Chondrocyte (in vitro differentiated cells): Measurements from ENCODE around the gene HDAC4. TPM values are rescaled to one million over a fixed set of nuclear protein-coding genes. Genes with fewer than 3 reads are reported as not detected.
A peak's percentile ranks its signal among the peaks of the same experiment; 100 is the strongest.

Source experiments
- DNase-seq: peaks from one replicate; pipeline ENCODE4 v3.0.0; 2021; ENCODE audit warnings: mixed read lengths, low spot score
- H3K27ac Mint-ChIP-seq: one replicate; pipeline ENCODE4 v1.8.0; 2021; ENCODE audit warnings: mild to moderate bottlenecking, moderate library complexity, mixed read lengths; ENCODE audit not compliant: unreplicated experiment
- H3K27me3 Mint-ChIP-seq: 2 replicates; pipeline ENCODE4 v1.8.0; 2021; ENCODE audit warnings: low read depth, mixed read lengths
- H3K36me3 Mint-ChIP-seq: 2 replicates; pipeline ENCODE4 v1.8.0; 2021; ENCODE audit warnings: low read depth, mixed read lengths
- H3K4me1 Mint-ChIP-seq: 2 replicates; pipeline ENCODE4 v1.8.0; 2021; ENCODE audit warnings: low read depth, mild to moderate bottlenecking, mixed read lengths
- H3K4me3 Mint-ChIP-seq: one replicate; pipeline ENCODE4 v1.8.0; 2021; ENCODE audit warnings: mild to moderate bottlenecking, moderate library complexity, mixed read lengths; ENCODE audit not compliant: unreplicated experiment
- H3K9me3 Mint-ChIP-seq: 2 replicates; pipeline ENCODE4 v1.8.0; 2021; ENCODE audit warnings: low read depth, mixed read lengths
- total RNA-seq: library from RNA; stranded (reverse); gene quantifications from 3 replicates; pipeline ENCODE4 v1.2.1, GENCODE V29; 2021
- TF ChIP-seq, protein P1 (sequence below): fragments of 200-600 bp; sonication (generic); IDR thresholded peaks from 2 replicates; pipeline ENCODE4 v1.5.0; 2021; ENCODE audit warnings: antibody characterized with exemption, mild to moderate bottlenecking, moderate library complexity

The HDAC4 gene
- total RNA-seq, 1 donor from 2014 or later = 22.3 TPM

DNA sequence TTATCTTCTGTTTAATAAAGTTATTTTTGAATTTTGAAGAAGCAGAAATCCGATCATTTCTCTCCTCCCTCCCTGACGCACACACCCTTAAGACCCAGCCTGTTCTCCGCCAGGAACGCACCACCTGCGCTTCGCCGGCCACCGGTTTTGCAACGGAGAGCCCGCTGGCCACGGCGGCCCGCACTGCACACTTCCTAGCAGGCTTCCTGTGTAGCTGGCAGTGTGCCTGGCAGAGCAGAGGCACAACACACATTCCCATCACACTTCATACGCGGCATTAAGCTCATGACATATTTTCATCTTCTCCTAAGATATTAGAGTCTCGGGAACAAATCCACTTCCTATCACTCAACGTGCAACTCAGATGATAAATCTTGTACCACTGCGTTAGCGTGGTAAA lies 148.0 kb downstream of the HDAC4 start:
- peaks cover 33% of the 10 kb centered on the region for H3K4me1 Mint-ChIP-seq
- H3K36me3 Mint-ChIP-seq = peaks cover 2% of the 10 kb centered on the region
- peak overlapping the region; percentile 49 for H3K27ac Mint-ChIP-seq
- H3K9me3 Mint-ChIP-seq = peaks cover 5% of the 10 kb centered on the region
- H3K27me3 Mint-ChIP-seq = no peaks in the 10 kb centered on the region
- no peak for DNase-seq
- TF ChIP-seq, protein P1, sequence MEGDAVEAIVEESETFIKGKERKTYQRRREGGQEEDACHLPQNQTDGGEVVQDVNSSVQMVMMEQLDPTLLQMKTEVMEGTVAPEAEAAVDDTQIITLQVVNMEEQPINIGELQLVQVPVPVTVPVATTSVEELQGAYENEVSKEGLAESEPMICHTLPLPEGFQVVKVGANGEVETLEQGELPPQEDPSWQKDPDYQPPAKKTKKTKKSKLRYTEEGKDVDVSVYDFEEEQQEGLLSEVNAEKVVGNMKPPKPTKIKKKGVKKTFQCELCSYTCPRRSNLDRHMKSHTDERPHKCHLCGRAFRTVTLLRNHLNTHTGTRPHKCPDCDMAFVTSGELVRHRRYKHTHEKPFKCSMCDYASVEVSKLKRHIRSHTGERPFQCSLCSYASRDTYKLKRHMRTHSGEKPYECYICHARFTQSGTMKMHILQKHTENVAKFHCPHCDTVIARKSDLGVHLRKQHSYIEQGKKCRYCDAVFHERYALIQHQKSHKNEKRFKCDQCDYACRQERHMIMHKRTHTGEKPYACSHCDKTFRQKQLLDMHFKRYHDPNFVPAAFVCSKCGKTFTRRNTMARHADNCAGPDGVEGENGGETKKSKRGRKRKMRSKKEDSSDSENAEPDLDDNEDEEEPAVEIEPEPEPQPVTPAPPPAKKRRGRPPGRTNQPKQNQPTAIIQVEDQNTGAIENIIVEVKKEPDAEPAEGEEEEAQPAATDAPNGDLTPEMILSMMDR = no peak
- no peak overlapping the region for H3K4me3 Mint-ChIP-seq

DNA sequence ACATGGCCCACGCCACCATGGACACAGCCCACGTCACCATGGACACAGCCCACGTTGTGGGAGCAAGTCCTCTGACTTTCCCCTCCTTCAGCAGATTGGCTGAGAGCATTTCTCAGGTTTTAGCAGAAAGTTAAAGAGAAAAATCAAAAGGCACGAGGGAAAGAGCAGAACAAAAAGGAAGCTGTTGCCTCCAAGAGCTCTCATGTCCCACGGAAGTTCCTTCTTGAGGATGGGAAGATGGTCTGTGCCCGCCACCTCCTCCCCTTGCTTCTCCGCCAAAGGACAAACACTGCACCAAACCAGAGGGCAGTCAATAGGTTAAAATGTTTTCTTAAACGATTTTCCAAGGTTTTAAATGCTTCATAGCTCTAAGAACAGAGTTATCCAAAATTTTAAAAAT lies 148.4 kb downstream of the HDAC4 start:
- TF ChIP-seq, protein P1 = no peak
- Mint-ChIP-seq H3K27me3 (no peaks in the 10 kb centered on the region), H3K36me3 (no peaks in the 10 kb centered on the region), H3K27ac (no peak overlapping the region), H3K9me3 (peaks cover 1% of the 10 kb centered on the region), H3K4me1 (peaks cover 29% of the 10 kb centered on the region), H3K4me3 (no peak overlapping the region)
- no peak for DNase-seq

DNA sequence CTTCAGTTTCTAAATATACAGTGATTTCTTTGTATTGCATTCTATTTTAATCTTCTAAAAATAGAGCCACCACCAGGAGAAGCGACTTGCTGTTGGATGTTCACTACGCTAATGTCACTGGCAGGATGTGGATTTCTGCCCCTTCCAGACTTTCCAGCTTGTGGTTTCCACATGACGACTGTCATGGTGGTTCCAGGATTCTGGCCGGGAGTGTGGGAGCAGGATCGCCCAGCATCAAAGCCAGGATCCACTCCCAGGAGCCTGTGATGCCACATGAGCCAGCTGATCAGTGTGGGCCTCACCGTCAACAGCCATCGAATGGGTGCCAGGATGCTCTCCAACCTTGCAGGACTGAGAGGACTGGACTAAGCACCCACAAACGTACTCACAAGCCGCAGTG lies 148.8 kb downstream of the HDAC4 start:
- H3K27ac Mint-ChIP-seq = no peak overlapping the region
- no peak for DNase-seq
- H3K4me3 Mint-ChIP-seq = no peak overlapping the region
- peaks cover 25% of the 10 kb centered on the region for H3K4me1 Mint-ChIP-seq
- no peaks in the 10 kb centered on the region for H3K36me3 Mint-ChIP-seq
- TF ChIP-seq, protein P1 = no peak
- H3K9me3 Mint-ChIP-seq = no peaks in the 10 kb centered on the region
- H3K27me3 Mint-ChIP-seq = no peaks in the 10 kb centered on the region

DNA sequence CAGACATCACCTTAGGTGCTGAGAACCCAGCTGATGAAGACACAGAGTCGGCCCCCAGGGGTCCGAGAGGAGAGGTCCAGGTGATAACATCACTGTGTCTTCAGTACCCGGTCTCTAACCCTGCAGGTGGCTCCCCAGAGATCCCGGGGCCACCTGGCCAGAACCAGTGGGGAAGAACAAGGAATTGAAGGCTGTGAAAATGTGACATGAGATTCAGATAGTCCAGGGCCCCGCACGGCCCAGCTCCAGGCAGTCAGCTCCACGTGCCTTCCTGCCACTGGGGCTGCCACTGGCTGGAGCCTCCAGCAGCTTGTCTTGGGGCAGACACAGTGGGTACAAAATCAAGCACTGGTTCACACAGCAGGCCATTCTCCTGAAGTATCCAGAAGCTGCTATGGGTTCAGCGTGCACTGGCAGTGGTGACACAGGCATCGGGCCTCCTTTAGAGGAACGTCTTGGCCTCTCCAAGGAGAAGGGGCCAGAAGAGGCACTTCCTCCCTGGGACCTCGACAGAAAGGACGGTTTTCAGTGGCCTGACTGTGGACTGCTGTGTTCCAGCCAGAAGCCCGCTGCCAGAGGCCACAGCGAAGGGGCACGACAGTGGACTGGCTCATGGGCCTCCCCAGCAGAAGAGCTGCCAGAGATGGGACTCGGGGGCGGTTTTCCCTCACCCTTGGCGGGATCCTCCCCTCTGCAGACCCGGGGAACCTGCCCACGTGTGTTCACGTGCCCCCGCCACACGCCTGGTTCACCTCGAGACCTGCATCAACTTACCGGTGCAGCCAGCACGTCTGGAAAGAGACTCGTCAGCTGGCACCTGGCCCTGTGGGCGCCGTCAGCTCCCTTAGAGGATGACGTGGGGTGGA lies 150.4 kb downstream of the HDAC4 start:
- no peak for DNase-seq
- H3K36me3 Mint-ChIP-seq = no peaks in the 10 kb centered on the region
- H3K27ac Mint-ChIP-seq = peak overlapping the region; percentile 74
- no peaks in the 10 kb centered on the region for H3K9me3 Mint-ChIP-seq
- H3K27me3 Mint-ChIP-seq = no peaks in the 10 kb centered on the region
- TF ChIP-seq, protein P1 = no peak
- peaks cover 31% of the 10 kb centered on the region for H3K4me1 Mint-ChIP-seq
- H3K4me3 Mint-ChIP-seq = peak overlapping the region; percentile 51

DNA sequence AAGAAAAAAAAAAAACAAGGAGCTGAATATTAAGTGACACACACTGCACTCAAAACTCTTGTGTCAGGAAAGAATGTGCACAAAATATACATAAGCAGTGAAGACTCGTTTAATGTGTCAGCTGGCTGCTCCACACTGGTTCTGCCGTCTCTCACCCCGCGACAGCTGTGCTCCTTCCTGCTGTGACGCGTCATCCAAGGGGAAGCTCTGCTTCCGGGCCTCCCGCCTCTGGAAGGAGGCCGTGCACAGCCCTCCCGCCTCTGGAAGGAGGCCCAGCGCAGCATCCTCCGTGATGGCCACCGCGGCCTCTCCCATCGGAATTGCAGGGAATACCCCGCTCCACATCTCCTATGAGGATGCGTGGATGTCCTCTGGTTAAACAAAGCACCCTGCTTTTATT lies 151.0 kb downstream of the HDAC4 start:
- TF ChIP-seq, protein P1 = no peak
- Mint-ChIP-seq H3K4me1 (peaks cover 38% of the 10 kb centered on the region), H3K27me3 (no peaks in the 10 kb centered on the region), H3K27ac (peak overlapping the region; percentile 74), H3K9me3 (no peaks in the 10 kb centered on the region), H3K4me3 (peak overlapping the region; percentile 51), H3K36me3 (no peaks in the 10 kb centered on the region)
- DNase-seq = no peak
